C4-2B (cell line): Measurements from ENCODE around the gene PRICKLE2.

Experiments used
- CTCF ChIP-seq: fragments of 450-650 bp; conservative IDR thresholded peaks from 2 replicates; pipeline ENCODE4 v1.5.1; 2017; ENCODE audit warnings: mild to moderate bottlenecking
- ZFX ChIP-seq: fragments of 450-650 bp; IDR thresholded peaks from 2 replicates; pipeline ENCODE4 v1.6.1; 2017

- no peak for TF ChIP-seq CTCF
- no peak for TF ChIP-seq ZFX
Measured at GRCh38 chr3:64272271-64272670, 47.0 kb upstream of the PRICKLE2 start.
